Measurements from ENCODE around the gene BAX.

- no peak for TF ChIP-seq YY1 (IDR thresholded peaks at IDR 0.05; ENCODE audit: insufficient read depth, insufficient read length)
- TF ChIP-seq ZNF274 (IDR thresholded peaks at IDR 0.05; ENCODE audit: low read depth, low read length) = no peak
Observed at GRCh38 chr19:49009828-49010227, 55.2 kb downstream of the BAX start.
